ENCODE results near the gene APP.

DNA sequence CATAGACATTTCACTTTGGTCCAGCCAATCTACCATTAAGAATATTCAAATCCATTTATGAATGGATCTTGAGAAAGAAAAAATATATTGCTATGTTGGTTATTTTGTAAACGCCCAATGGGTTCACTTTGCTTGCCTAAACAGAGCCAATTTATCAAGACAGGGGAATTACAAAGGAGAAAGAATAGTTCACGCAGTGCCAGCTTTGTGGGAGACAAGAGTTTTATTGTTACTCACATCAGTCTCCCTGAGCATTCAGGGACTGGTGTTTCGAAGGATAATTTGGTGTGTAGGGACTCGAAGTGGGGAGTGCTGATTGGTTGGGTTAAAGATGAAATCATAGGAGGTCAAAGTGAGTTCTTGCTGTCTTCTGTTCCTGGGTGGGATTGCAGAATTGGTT lies 300.5 kb downstream of the APP start:
- TF ChIP-seq, protein P1, sequence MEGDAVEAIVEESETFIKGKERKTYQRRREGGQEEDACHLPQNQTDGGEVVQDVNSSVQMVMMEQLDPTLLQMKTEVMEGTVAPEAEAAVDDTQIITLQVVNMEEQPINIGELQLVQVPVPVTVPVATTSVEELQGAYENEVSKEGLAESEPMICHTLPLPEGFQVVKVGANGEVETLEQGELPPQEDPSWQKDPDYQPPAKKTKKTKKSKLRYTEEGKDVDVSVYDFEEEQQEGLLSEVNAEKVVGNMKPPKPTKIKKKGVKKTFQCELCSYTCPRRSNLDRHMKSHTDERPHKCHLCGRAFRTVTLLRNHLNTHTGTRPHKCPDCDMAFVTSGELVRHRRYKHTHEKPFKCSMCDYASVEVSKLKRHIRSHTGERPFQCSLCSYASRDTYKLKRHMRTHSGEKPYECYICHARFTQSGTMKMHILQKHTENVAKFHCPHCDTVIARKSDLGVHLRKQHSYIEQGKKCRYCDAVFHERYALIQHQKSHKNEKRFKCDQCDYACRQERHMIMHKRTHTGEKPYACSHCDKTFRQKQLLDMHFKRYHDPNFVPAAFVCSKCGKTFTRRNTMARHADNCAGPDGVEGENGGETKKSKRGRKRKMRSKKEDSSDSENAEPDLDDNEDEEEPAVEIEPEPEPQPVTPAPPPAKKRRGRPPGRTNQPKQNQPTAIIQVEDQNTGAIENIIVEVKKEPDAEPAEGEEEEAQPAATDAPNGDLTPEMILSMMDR (IDR thresholded peaks at IDR 0.05; ENCODE audit: borderline replicate concordance, extremely low read depth, low read length, poor library complexity, severe bottlenecking) = no peak
- TF ChIP-seq EZH2 (IDR thresholded peaks at IDR 0.05; ENCODE audit: borderline replicate concordance, low read depth, low read length, severe bottlenecking) = no peak
